Activated naive CD4-positive, alpha-beta T cell treated with anti-CD3 and anti-CD28 coated beads, Interleukin-2, amount 50 U/mL, for 16 hours (primary cell): ENCODE results near the gene DCK.

Experiments used
- DNase-seq: peaks from one replicate; pipeline ENCODE4 v3.0.0-alpha.2; 2020

DCK gene

GRCh38 chr4:71065991-71066510, 72.6 kb downstream of the DCK start:
- DNase-seq: no peak

- no peak for DNase-seq
These were observed 73.6 kb downstream of the DCK start for GRCh38 chr4:71066737-71067716.

- DNase-seq: no peak
These were observed 75.6 kb downstream of the DCK start for GRCh38 chr4:71069063-71069462.

GRCh38 chr4:71070015-71070414, 76.6 kb downstream of the DCK start:
- no peak for DNase-seq

GRCh38 chr4:71074452-71075299, 81.2 kb downstream of the DCK start:
- no peak for DNase-seq
